Measurements from ENCODE around the gene ZNF280B.
"Not testable (repeated sequence)": the region's sequence is repeated elsewhere in the genome, so short reads cannot be mapped to it uniquely, and the experiment has no call there.

Gene ZNF280B

DNA sequence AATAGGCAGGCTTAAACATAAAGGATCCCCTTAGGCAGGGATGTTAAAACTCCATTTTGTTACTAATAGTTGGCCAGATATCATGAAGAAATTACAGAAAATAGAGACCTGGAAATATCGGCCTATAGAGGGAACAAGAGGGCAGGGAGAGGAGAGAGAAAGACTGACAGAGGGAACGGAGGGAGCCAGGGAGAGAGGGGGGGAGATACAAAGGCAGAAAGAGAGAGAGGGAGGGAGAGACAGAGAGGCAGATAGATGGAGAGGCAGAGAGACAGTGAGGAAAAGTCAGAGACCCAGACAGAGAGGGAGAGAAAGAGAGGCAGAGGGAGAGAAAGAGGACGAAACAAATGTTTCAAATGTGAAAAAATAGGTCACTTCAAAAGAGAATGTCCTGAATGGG, 53.5 kb downstream of the ZNF280B start:
- no peak for DNase-seq
- in situ Hi-C loops (cut with MboI; ENCODE audit: low pct_unique_long_range_greater_than_20kb, low sequenced_read_pairs): loop anchor here (25.0 kb wide), 1 partner anchor 107 kb away; the partner anchor contains the start of gene PRAME

DNA sequence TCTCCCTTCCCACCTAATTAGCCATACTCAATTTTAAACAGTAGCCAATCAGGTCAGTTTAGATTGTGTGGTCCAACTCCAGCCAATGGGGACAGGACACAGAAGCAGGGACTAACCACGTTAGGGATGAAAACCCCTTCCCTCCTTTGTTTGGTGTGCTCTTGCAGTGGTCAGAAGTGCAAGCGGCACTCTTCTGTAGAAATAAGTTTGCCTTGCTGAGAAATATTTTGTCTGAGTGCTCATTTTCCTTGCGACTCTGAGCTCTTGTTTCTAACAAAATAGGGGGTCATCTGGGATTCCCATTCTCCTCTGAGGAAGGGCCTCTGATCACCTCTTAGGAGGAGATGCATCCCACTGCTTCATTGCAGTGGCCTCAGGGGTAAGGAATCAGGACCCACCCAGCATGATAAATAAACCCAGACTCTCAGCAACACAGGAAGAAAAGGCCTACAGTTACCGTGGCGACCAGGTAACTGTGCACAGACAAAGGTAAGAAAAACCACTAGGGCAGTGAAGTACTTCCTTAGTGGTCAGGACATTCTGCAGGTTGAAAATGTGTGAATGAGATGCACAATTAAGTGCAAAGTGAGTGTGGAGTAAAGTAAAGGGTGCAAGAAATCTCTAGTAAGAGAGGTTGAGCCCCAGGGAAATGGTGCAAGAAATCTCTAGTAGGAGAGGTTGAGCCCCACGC, 55.4 kb downstream of the ZNF280B start:
- in situ Hi-C loops (cut with MboI; ENCODE audit: low pct_unique_long_range_greater_than_20kb, low sequenced_read_pairs): loop anchor here (25.0 kb wide), 1 partner anchor 109 kb away; the partner anchor contains the start of gene PRAME
- no peak for DNase-seq

DNA sequence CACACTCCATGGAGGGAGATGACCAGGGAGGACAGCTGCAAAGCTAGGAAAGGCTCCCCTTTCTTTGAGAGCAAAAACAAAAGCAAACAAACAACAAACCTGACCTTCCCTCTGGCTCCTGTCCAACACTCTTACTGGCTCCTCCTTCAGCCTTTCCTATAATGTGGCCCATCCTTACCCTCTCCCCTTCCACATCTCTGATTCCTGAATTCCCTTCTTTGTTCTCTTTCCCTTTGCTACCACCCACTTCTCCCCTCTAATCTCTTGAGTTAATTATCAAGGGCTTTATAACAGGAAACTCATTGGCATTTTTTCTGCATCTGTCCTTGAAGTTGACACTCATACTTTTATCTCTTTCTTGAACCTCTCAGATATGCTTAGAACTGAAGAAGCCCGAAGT, 56.3 kb downstream of the ZNF280B start:
- no peak for DNase-seq
- in situ Hi-C loops (cut with MboI; ENCODE audit: low pct_unique_long_range_greater_than_20kb, low sequenced_read_pairs): loop anchor here (25.0 kb wide), 1 partner anchor 110 kb away; the partner anchor contains the start of gene PRAME

DNA sequence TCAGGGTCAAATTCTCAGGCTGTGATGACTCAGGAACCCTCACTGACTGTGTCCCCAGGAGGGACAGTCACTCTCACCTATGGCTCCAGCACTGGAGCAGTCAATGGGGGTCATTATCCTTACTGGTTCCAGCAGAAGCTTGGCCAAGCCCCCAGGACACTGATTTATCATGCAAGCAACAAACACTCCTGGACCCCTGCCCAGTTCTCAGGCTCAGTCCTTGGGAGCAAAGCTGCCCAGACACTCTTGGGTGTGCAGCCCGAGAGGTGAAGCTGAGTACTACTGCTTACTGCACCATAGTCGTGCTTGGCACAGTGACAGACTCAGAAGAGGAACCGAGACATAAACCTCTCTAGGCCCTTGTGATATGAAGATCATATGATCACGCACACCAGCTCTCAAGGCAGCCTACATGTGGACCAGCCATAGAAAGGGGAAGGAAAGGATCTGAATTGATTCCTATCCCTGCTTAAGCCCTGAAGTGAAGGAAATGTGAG, 58.2 kb downstream of the ZNF280B start:
- in situ Hi-C loops (cut with MboI; ENCODE audit: low pct_unique_long_range_greater_than_20kb, low sequenced_read_pairs): loop anchor here (25.0 kb wide), 1 partner anchor 112 kb away; the partner anchor contains the start of gene PRAME
- peak; percentile 36 for DNase-seq

DNA sequence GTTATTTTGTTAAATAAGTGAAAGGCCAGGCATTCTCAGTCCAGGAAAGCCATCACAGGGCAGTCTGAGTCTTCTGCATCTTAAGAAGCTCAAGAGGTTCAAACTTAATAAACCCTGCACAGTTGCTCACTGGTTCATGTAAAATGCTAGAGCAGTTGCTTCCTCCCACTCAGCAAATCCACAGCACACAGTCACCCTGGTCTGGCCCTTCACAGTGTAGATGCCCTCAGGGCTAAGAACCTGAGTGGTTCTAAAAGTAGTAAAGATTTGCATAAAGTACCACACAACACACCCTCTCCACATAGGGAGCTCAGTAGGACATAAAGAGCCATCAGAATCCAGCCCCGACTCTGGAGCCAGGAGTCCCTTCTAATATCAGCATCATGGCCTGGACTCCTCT, 58.7 kb downstream of the ZNF280B start:
- in situ Hi-C loops (cut with MboI; ENCODE audit: low pct_unique_long_range_greater_than_20kb, low sequenced_read_pairs): loop anchor here (25.0 kb wide), 1 partner anchor 112 kb away; the partner anchor contains the start of gene PRAME
- no peak for DNase-seq

DNA sequence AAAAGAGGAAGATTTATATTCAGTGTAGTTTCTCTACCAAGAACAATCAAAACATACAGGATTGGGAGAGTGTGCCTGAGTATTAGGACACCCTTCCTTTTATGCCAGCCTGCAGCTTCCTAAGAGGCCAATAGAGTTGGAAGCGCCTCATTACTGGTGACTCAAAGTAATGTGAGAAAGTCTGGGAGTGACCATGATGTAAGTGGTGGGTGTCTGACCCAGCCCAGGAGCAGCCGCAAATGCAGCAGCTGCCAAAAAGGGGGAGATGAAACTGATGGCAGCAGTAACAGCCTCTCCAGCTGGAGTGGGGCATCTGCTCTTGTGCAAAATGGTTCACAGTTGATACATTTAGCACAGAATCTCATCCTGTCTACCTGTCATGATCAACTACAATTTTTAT, 62.0 kb downstream of the ZNF280B start:
- no peak for DNase-seq
- in situ Hi-C loops (cut with MboI; ENCODE audit: low pct_unique_long_range_greater_than_20kb, low sequenced_read_pairs): no loop called here

DNA sequence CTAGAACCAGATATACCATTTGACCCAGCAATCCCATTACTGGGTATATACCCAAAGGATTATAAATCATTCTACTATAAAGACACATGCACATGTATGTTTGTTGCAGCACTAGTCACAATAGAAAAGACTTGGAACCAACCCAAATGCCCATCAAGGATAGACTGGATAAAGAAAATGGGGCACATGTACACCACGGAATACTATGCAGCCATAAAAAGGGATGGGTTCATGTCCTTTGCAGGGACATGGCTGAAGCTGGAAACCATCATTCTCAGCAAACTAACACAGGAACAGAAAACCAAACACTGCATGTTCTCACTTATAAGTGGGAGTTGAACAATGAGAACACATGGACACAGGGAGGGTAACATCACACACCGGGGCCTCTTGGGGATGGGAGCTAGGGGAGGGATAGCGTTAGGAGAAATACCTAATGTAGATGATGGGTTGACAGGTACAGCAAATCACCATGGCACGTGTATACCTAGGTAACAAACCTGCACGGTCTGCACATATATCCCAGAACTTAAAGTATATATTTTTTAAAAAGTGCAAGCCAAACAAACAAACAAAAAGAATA, 64.4 kb downstream of the ZNF280B start:
- in situ Hi-C loops (cut with MboI; ENCODE audit: low pct_unique_long_range_greater_than_20kb, low sequenced_read_pairs); DNase-seq: not testable (repeated sequence)

DNA sequence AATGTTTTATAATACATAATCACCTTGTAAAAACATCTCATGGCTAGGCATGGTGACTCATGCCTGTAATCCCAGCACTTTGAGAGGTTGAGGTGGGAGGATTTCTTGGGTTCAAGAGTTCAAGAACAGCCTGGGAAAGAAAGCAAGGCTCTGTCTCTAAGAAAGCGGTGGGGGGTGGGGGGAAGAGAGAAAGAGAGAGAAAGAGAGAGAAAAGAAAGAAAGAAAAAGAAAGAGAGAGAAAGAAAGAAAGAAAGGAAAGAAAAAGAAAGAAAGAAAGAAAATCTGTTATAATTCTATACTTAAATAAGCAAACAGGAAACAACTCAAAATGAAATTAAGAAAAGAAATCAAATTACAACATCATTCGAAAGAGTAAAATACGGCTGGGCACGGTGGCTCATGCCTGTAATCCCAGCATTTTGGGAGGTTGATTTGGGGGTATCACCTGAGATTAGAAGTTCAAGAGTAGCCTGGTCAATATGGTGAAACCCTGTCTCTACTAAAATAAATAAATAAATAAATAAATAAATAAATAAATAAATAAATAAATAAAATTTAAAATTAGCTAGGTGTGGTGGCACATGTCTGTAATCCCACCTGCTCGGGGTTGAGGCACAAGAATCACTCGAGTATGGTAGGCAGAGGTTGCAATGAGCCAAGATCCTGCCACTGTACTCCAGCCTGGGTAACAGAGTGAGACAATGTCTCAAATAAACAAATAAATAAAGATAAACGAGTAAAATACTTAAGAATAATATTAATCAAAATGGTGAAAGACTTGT, 65.4 kb downstream of the ZNF280B start:
- in situ Hi-C loops (cut with MboI; ENCODE audit: low pct_unique_long_range_greater_than_20kb, low sequenced_read_pairs): no loop called here
- no peak for DNase-seq

DNA sequence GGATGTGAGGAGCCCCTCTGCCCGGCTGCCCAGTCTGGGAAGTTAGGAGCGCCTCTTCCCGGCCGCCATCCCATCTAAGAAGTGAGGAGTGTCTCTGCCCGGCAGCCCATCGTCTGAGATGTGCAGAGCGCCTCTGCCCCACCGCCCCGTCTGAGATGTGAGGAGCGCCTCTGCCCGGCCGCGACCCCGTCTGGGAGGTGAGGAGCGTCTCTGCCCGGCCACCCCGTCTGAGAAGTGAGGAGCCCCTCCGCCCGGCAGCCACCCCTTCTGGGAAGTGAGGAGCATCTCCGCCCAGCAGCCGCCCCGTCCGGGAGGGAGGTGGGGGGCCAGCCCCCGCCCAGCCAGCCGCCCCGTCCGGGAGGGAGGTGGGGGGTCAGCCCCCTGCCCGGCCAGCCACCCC, 66.9 kb downstream of the ZNF280B start:
- in situ Hi-C loops (cut with MboI; ENCODE audit: low pct_unique_long_range_greater_than_20kb, low sequenced_read_pairs): not testable (repeated sequence)

DNA sequence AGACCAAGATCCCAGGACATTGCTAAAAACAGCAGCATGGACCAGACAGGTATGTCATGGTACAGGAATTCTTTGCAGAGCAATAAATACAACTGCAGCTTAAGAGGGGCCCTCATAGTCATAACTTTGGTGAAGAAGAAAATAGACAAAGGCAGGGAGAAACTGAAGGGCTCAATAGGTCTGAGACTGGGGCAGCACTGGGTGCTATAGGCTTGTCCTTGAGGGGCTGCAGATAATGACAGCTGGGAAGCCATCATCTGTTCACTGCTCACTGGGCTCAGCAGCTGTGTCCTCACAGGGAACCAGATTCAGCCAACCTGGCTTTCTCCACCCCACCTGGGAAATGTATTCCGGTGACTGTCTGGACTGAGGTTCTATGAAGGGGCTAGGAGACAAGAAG, 68.4 kb downstream of the ZNF280B start:
- in situ Hi-C loops (cut with MboI; ENCODE audit: low pct_unique_long_range_greater_than_20kb, low sequenced_read_pairs): no loop called here
- DNase-seq: no peak

More for the DNA sequence above, 66.9 kb downstream of the ZNF280B start:
- not testable (repeated sequence) for DNase-seq
